Hematopoietic multipotent progenitor cell treated with erythropoietin and hydrocortisone succinate and interleukin-3 and kit ligand, for 6 days (in vitro differentiated cells): ENCODE measurements around the gene ZNF536.
"Not testable (repeated sequence)": the region's sequence is repeated elsewhere in the genome, so short reads cannot be mapped to it uniquely, and the experiment has no call there.

Source experiments
- DNase-seq: peaks from one replicate; pipeline ENCODE4 v3.0.0-alpha.2; 2015

ZNF536 gene

GRCh38 chr19:30342901-30343300 lies 29.3 kb upstream of the ZNF536 start:
- DNase-seq, result no peak

GRCh38 chr19:30344446-30345425 lies 27.4 kb upstream of the ZNF536 start:
- no peak for DNase-seq

DNA sequence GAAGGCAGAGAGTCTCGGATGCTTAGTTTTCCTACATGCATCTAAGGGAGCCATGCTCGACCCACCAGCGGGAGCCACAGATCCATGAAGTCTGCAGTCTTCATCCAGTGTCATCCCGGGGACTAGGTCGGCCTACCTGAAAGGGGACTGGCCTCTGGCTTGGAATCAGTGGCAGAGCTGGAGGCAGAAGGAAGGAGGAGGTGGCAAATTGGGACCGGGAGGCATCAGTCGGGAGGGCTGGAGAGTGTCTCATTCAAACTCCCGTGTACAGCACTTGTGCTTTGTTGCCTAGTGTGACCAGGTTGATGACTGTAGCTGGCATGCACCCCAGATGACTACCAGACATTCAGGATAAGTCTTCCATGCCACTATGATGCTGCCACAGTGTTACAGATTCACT lies 26.5 kb upstream of the ZNF536 start:
- no peak for DNase-seq

GRCh38 chr19:30346468-30346867 lies 25.7 kb upstream of the ZNF536 start:
- DNase-seq, result not testable (repeated sequence)

DNA sequence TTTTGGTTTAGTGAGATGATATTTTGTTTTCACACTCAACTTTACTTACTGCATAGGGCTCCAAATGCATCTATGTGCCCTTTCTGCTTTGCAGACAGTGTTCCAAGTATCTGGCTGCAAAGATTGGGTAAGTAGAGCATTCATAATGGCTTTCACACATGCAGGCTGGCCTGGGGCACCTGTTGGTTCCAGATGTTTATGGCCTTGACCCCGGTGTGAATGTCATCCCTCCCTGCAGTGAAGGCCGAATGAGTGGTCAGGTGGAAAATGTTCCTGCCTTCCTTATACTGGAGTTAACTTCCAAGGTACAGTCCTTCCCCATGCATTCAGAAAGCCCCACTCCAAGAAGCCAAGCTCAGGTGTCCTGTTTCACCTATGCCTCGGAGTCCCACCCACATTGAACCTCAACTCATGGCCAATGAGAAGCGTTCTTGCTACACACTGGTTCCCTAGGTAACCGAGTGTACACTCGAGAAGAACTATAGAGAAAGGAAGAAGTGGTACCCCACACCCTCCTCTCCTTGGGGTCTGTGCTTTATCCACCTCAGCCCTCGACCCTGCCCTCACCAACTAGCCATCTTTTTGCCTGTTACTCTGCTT lies 23.0 kb upstream of the ZNF536 start:
- no peak for DNase-seq

GRCh38 chr19:30350692-30351663 lies 21.2 kb upstream of the ZNF536 start:
- DNase-seq, result no peak

DNA sequence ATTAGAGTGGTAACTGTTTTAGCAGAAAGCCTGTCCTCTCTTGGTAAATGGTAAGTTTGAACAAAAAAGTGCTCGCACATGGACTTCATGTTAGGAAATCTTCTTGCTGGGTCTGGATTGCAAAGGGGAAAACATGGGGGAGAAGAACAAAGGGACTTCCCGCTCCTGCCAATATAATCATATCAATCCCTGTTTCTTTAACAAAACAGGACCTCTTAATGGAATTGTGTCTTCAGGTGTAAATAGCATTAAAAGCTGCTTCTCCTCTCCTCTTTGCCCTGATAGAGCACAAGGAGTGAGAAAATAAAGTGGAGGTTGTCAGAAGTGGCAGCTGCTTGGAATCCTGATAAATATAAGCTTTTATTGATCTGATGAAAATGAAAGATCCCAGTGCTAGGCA lies 20.4 kb upstream of the ZNF536 start:
- no peak for DNase-seq

DNA sequence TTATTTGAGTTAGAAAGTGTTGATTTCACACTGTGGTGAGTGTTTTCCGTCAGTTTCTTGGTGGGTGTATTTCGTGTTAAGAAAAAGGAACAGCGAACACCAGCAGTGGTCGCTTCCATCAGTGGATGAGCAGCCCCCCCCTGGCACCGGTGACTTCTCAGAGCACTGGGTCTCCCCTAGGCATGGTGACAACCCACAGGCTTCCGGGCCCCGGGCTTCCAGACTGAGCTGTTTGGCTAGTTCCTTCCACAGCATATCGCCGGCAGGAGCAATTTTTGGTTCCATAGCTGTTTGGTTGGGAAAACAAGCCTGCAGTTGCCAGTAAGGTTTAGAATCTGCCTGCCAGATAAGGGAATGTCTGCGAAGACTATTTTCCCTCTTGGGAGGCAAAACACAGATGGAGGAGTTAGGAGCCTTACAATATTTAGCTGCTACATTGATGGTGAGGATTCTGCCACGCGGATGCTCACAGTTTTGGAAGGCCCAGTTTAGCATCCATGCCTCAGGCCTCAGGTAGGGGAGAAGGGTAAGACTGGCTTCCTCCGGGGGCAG lies 18.7 kb upstream of the ZNF536 start:
- DNase-seq, result no peak

DNA sequence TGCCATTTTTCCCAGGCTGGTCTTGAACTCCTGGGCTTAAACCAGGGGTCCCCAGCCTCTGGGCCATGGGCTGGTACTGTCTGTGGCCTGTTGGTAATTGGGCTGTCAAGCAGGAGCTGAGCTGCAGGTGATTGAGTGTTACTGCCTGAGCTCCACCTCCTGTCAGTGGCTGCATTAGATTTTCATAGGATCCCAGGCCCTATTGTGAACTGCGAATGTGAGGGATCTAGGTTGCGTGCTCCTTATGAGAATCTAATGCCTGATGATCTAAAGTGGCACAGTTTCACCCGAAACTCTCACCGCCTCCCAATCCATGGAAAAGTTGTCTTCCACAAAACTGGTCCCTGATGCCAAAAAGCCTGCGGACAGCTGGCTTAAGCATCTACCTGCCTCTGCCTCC lies 16.6 kb upstream of the ZNF536 start:
- DNase-seq, result no peak

- DNase-seq, result no peak
These were observed 15.1 kb upstream of the ZNF536 start for GRCh38 chr19:30356951-30357579.

DNA sequence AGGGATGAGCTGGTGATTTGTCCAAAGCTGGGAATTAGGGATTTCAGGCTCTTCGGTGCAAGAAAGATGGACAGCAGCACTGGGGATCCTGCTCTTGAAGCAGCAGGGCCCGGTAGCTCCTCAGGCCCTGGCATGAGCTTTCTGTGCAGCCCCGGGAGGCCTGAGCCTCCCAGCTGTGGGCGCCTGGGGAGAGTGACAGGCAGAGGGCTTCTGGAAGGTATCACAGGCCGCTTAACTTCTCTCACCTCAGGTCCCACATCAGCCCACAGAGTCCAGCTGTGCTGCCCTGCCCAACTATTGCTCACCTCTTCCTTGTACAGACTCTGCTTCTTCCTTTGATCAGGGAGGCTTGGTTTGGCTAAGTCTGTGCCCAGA lies 14.6 kb upstream of the ZNF536 start:
- DNase-seq, result no peak

GRCh38 chr19:30358319-30358718 lies 13.9 kb upstream of the ZNF536 start:
- no peak for DNase-seq

DNA sequence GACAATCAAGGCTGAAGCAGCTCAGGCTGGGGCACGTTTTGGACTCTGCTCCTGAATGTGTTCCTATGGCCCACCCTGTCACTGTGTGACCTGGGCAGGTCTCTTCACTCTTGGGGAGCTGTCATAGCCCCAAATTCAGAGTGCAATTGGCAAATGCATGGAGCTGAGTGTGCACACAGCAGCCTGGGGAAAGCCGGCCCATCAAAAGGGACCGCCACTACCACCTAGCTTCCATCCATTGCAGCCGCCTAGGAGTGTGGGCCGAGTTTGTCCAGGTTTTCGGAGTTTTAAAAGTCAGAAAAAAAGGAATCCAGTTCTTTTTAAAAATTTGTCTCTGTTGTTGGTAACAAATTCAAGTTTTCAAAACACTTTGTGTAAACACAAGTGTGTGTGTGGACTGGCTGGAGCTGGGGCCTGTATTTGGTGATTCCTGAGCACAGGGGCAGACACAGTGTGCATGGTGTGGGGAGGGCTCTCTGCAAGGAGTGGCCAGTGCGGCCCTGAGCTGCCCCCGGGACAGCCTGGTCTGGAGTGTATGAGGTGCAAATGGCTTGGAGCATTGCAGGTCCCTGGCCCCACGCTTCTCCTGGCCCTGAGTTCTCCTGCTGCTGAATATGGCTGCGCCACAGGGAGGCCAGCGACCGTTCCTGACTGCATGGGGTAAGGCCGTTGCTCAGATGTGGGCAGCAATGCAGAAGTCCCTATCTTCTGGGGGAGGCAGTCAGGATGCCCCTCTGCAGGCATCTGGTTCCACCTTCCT lies 13.2 kb upstream of the ZNF536 start:
- DNase-seq, result no peak

DNA sequence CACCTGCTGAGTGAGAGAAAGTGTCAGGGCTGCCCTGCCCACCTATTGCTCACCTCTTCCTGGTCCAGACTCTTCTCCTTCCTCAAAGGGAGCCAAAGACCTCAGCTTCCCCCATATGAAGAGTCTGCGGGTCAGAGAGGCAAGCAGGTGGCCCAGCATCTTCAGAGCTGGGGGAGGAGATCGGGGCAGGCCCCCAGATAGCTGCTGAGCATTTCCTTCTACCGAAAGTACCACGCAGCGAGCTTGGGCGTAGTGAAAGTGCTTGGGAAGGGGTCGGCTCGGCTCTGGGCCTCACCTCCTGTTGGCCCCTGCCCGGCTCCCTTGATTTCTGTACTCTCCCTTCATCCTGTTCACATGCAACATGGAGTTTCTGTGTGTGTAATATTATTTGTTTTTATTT lies 12.2 kb upstream of the ZNF536 start:
- no peak for DNase-seq

GRCh38 chr19:30360376-30361106 lies 11.6 kb upstream of the ZNF536 start:
- DNase-seq, result peak; percentile 3

GRCh38 chr19:30361107-30361447 lies 11.1 kb upstream of the ZNF536 start:
- no peak for DNase-seq

- DNase-seq, result no peak
These were observed 10.5 kb upstream of the ZNF536 start for GRCh38 chr19:30361721-30362120.

- no peak for DNase-seq
These were observed 9.9 kb upstream of the ZNF536 start for GRCh38 chr19:30362156-30362754.

DNA sequence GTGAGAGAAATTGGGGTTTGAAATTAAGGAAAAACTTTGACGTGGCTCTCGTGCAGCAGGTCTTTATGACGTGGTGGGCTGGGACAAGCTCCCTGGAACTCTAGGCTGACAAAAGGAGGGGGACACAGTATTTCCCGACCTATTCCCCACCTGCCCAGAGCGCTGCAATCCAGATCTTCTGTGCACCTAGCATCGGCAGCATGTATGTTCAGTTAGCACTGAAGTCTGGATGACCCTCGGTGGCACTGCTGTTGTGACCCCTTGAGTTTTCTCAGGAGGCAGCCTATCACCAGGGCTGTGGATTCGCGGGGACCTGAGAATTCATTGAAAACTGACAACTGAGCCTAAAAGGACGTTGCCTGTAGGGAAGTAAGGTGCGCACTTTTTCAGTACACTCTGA lies 9.1 kb upstream of the ZNF536 start:
- no peak for DNase-seq
